Activated CD4-positive, alpha-beta T cell treated with anti-CD3 and anti-CD28 coated beads, Interleukin-2, amount 50 U/mL, for 1 hour (primary cell): Measurements from ENCODE around the gene SNU13.
"Not testable (repeated sequence)": the region's sequence is repeated elsewhere in the genome, so short reads cannot be mapped to it uniquely, and the experiment has no call there.

Source experiments
- DNase-seq: peaks from one replicate; pipeline ENCODE4 v3.0.0-alpha.2; 2020

The SNU13 gene

DNA sequence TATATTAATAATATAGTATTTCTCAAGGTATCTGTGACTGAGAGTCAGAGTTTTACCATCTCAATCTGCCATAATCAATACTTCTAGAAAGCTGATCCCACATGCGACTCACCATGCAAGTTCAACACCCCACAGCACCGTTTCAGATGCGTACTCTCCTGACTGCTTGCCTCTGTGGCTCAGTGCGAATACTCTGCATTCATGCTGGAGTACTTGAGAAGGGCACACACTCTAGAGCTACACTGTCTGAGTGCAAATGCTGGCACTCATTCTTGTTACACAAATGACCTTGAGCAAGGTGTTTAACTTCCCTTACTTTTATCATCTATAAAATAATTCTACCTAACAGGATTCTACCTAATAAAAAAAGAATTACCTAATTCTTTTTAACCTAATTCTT, 12.5 kb downstream of the SNU13 start:
- DNase-seq = no peak

DNA sequence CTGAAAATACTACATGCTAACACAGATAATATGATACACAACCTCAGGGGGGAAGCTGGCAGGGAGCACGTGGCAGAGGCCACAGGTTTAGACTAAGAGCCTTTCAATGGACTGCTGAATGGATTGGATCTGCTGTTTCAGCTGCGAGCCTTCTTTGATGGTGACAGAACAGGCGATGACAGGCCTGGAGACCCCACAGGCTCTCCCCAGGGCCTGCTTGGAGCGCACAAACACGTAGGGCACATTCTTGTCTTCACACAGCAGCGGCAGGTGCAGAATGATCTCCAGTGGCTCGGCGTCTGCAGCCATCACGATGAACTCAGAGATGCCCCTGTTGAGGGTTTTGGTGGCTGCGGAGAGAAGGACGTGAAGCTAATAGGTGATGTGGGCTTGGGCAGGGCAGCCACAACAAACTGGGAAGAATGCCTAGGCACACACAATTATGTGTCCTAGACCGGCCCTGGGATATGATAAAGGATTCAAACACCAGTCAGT, 13.8 kb downstream of the SNU13 start:
- no peak for DNase-seq

DNA sequence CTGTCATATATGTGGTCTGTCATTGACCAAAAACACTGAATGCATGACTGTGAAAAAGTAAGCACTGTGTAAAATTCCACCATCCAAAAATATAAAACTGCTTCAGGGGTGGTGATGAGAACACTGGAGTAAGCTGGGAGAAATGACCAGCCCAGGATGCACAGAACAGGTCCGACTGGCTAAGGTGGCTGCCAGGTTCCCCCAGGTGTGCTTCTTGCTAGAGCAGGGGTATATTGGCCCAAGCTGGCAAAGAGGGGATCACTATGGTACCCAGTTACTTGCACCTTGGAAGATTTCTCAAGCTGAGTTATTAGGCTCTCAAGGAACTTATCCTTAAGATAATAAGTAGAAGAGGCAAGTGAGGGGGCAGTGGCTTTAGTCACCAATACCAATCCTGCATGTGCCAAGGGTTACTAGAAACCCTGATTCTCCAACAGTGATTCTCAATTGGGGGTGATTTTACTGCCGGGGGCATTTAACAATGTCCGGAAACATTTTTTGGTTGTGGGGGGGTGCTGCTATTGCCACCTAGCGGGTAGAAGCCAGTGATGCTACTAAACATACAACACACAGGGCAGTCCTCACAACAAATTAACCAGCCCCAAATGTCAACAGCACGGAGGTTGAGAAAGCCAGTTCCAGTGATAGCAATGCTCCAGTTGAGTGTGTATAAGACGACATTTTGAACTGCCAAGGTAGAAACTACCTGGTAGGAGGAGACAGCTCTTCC, 15.7 kb downstream of the SNU13 start:
- no peak for DNase-seq

DNA sequence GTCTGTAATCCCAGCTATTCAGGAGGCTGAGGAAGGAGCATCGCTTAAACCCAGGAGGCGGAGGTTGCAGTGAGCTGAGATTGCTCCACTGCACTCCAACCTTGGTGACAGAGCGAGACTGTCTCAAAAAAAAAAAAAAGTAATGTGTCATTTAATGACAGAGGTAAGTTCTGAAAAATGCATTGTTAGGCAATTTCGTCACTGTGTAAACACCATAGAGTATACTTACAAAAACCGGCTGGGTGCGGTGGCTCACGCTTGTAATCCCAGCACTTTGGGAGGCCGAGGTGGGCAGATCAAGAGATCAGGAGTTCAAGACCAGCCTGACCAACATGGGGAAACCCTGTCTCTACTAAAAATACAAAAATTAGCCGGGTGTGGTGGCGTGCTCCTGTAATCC, 16.6 kb downstream of the SNU13 start:
- not testable (repeated sequence) for DNase-seq

DNA sequence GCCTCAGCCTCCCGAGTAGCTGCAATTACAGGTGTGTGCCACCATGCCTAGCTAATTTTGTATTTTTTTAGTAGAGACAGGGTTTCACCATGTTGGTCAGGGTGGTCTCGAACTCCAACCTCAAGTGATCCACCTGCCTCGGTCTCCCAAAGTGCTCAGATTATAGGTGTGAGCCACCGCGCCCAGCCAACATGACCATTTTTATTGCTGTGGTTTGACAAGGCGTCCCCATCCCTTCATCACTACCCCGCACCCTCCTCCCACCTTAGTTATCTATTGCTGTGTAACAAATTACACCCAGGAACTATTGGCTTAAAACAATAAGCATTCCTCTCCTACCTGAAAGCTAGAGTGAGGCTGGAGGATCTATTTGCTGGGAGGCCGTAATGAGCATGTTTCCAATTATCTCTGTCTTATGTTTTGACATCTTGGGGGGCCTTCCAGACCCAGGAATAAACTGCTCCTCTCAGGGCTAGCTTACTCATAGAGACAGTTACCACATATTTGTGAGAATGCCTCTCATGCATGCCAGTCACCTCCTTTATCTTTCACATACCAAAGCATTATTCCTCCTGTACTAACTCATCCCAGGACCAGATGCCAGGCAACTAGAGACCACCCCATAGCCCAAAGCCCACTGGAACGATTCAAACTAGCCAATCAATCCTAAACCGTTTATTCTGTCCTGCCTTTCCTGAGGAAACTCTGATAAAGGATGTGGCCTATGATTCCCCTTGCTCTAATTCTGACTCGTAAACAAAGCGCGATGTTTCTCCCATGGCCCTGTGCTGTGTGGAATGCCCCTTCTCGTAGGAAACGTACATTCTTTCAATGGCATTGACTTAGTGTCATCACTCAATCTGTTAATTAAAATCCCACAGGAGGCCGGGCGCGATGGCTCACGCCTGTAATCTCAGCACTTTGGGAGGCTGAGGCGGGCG, 19.4 kb downstream of the SNU13 start:
- DNase-seq = no peak

DNA sequence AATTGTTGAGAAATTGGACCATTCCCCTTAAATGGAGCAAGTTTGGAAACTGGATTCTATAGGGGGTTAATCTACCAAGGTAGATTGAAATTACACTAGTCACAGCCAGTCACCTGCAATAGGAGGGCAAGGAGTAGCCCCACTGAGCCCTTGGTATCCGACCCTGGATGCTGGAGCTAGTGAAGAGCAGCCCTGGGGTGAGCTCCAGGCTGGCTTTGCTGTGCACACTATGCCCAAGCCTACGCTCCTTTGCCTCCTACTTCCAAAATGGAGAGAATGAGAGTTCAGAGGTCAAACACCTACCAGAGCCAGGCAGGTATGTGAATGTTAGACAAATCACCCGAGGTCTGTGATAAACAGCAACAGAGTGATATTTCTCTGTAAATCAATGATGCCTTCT, 23.7 kb downstream of the SNU13 start:
- no peak for DNase-seq

DNA sequence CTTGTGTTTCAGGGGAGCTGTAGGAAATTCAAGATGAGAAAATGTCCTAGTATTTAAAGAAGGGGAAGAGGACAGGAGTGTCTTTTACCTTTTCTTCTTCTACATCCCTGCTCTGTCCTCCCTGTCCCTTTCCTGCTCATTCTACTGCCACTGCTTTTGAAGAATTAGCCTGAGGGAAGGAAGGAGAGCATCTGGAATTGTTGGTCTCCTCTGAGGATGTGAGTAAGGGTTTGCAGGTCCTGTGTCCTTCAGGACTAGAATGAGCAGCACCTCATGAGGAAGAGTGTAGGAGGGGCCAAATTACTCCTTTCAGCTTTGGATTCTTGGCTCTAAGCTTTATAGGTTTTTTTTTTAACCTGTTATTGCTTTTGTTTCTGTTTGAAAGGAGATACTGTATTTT, 24.2 kb downstream of the SNU13 start:
- DNase-seq = no peak

DNA sequence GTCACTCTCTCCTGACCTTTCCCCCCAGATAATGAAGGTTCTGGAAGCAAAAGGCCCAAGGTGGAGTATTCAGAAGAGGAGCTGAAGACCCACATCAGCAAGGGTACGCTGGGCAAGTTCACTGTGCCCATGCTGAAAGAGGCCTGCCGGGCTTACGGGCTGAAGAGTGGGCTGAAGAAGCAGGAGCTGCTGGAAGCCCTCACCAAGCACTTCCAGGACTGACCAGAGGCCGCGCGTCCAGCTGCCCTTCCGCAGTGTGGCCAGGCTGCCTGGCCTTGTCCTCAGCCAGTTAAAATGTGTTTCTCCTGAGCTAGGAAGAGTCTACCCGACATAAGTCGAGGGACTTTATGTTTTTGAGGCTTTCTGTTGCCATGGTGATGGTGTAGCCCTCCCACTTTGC, 25.1 kb downstream of the SNU13 start:
- DNase-seq = not testable (repeated sequence)

DNA sequence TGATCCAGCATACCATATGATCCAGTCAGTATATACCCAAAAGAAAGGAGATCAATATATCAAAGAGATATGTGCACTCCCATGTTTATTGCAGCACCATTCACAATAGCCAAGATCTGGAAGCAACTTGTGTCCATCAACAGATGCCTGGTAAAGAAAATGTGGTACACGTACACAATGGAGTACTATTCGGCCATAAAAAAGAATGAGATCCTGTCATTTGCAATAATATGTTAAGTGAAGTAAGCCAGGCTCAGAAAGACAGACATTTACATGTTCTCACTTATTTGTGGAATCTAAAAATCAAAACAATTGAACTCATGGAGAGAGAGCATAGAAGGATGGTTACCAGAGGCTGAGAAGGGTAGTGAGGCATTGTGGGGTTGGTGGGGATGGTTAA, 27.0 kb downstream of the SNU13 start:
- DNase-seq = no peak

DNA sequence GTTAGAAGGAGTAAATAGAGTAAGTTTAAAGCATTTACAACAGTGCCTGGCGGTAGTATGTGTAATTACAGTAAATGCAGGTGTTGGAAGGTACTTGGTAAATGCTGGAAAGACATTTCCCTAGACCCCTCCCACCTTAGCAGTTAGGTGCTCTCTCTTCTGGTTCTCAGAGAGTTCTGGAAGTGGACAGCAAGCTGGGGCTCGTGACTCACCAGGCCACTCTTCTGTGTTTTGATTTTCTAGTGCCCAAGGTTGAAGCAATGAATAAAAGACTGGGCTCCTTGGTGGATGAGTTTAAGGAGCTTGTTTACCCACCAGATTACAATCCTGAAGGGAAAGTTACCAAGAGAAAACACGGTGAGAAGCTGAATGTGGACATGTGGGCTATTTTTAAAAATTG, 27.6 kb downstream of the SNU13 start:
- DNase-seq = no peak

DNA sequence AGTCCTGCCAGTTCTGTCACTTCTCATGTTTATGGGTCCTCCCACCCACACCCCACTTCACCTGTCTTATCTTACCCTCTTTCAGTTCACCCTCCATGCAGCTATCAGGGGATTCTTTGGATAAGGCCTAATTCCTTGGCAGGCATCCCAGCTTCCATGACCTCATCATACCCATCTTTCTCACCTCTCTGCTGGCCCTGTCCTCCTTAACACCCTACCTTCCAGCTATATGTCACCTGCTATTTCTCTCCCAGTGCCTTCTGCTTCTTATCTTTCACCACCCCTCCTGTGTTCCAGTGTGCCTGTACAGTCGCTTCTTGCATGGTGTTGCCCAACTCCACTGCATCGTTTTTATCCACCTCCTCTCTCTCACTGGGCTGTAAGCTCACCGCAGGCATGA, 28.3 kb downstream of the SNU13 start:
- DNase-seq = no peak

DNA sequence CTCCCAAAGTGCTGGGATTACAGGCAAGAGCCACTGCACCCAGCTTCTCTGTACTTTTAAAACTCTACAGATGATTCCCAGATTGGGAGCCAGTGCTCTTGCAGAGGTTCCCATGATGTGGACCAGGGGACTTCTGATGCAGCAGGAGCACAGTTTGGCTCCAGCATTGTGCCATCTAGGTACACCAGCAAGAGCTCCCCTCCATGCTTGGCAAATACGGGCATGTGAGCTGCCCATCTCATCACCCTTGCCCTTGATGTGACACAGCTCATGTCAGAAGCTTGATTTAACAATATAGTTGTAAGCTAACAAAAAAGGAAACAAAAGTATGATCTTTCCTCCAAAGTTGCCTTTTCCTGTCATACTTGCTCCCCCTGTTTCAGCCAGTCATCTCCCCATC, 28.7 kb downstream of the SNU13 start:
- no peak for DNase-seq

DNA sequence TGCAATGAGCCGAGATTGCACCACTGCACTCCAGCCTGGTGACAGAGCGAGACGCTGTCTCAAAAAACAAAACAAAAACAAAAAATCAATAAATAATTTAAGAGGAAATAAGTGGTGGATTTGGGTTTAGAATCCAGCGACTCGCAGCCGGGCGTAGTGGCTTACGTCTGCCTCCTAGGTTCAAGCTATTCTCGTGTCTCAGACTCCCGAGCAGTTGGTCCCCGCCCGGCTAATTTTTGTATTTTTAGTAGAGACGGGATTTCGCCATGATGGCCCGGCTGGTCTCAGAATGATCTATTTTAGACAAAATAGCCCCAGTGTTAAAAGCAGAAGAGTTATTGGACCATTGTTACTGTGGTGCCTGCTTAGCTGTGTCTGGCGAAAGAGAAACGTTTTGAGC, 29.8 kb downstream of the SNU13 start:
- no peak for DNase-seq

DNA sequence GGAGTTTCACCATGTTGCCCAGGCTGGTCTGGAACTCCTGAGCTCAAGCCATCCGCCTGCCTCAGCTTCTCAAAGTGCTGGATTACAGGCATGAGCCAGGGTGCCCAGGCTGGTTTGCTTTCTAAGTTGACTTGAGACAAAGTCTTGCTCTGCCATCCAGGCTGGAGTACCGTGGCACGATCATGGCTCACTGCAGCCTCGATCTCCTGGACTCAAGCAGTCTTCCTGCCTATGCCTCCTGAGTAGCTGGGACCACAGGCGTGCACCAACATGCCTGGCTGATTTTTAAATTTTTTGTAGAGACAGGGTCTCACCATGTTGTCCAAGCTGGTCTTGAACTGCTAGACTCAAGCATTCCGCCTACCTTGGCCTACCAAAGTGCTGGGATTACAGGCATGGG, 31.0 kb downstream of the SNU13 start:
- no peak for DNase-seq

DNA sequence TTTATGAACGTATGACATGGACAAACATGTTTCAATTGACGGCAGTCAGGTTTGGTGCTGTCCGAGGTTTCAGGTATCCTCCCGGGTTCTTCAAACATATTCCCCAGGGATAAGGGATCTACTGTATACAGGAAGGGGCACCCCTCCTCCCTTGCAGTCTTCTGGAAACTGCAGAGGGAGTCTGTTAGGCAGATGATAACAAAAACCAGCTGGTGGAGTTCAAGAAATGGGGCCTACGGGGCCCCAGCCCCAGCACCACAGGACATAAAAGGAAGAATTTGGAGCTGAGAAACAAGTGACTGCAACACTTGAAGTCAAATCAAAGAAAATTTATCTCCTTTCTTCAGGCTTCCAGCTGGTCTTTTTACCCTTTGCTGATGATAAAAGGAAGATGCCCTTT, 32.1 kb downstream of the SNU13 start:
- DNase-seq = no peak

DNA sequence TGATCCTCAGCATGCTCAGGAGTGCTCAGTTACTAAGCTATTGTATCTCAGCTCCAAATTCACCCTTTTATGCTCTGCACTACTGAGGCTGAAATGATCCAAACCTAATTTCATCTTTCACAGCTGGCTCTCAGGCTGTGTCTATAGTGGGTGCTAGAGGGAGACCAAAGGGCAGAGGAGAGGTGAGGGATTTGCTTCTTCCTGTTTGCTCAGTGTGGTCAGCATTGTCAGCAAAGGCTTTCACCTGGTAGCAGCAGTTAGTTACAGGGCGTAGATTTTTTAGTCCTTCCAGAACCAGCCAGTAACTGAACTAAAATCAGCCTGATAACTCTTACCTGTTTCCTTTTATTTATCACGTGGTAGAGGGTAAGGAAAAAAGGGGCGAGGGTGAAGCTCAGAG, 34.3 kb downstream of the SNU13 start:
- DNase-seq = no peak

DNA sequence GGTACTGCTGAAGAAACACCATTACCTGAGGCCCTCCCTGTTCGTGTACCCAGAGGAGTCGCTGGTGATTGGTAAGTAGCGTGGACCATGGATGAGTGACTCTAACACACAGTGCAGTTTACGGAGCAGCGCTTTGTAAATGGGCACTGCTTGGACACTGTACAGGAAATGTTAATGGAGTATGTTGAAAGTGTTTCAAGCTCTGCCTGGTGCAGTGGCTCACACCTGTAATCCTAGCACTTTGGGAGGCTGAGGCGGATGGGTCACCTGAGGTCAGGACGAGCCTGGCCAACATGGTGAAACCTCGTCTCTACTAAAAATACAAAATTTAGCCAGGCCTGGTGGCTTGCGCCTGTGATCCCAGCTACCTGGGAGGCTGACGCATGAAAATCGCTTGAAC, 37.8 kb downstream of the SNU13 start:
- no peak for DNase-seq

DNA sequence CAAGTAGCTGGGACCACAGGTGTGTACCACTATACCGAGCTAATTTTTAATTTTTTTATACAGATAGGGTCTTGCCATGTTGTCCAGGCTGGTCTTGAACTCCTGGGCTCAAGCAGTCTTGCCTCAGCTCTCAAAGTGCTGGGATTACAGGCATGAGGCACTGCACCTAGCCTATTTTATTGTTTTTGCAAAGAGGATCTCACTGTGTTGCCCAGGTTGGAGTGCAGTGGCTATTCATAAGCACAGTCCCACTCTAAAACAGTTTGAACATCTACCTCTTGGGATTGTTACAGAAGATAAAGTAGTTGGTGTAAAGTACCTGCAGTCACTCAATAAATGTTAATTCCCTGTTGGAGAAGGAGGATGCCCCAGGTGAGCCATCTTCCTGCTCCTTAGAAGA, 38.4 kb downstream of the SNU13 start:
- no peak for DNase-seq

DNA sequence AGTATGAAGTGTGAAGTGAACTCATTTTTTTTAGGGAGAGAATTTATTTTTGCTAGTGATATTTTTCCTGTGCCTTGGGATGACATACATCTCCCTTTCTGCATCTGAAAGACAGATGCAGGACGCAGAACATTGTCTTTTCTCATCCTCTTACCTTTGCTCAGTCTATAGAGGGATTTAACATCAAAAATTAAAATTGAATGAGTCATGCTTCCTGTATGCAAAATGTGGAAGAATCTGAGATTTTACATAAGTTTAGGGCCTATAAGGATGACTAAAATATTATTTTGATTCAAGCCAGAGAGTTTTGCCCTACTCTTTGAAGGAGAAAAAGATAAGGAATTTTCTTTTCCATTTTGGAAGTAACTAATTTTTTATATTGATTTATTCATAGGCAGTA, 40.2 kb downstream of the SNU13 start:
- no peak for DNase-seq

DNA sequence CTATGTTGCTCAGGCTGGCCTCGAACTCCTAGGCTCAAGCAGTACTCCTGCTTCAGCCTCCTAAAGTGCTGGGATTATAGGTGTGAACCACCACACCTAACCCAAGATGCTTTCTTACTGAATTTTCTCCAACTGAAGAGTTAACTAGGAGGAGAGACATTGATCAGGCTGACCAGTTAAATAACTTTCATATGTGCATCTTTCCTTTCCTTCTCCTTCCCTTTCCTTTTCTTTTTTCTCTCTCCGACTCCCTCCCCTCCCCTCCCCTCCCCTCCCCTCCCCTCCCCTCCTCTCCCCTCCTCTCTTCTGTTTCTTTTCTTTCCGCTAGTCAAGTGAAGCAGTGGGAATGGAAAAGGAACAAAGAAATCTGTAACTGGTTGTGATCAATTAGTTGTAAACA, 40.9 kb downstream of the SNU13 start:
- no peak for DNase-seq

DNA sequence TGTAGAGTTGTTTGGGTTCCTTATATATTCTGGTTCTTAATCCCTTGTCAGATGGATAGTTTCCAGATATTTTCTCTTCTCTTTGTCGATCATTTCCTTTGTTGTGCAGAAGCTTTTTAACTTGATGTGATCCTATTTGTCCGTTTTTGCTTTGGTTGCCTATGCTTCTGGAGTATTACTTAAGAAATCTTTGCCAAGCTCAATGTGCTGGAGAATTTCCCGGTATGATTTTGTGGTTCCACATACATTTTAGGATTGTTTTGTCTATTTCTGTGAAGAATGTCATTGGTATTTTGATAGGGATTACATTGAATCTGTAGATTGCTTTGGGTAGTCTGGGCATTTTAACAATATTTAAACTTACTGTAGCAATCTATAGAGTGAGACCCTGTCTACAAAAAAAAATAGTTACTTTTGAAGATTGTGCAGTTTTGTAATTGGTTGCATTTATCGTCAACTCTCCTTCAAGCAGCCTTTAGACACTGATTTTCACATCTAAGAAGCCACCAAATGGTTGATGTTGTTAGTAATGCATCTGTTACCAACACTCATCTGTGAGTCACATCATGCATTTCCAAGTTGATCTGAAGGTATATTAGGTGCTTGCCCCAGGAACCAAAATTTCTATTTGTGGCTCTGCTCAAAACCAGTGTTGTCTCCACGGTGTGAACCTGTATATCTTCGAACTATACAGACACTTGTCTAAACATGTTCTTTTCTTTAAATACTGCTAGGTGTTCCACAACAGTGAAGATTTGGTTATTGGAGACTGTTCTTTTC, 46.1 kb downstream of the SNU13 start:
- no peak for DNase-seq

DNA sequence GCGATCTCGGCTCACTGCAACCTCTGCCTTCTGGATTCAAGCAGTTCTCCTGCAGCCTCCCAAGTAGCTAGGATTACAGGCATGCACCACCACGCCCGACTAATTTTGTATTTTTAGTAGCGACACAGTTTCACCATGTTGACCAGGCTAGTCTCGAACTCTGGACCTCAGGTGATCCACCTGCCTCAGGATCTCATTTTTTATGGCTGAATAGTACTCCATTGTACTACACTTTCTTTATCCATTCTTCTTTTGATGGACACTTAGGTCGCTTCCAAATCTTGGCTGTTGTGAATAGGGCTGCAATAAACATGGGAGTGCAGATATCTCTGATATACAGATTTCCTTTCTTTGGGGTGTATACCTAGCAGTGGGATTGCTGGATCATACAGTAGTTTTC, 46.8 kb downstream of the SNU13 start:
- DNase-seq = no peak

DNA sequence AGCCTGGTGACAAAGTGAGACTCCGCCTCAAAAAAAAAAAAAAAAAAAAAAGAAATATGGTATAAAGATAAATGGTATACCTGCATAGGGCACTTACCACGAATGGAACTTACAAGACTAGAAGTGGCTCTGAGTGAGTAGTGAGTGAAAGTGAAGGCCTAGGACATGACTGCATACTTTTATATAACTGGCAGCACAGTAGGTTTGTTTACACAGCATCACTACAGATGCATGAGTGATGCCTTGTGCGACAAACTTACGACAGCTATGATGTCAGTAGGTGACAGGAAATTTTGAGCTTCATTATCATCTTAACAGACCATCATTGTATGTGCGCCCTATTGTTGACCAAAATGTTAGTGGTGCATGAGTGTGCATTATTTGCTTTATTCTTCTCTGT, 49.9 kb downstream of the SNU13 start:
- no peak for DNase-seq
